RWPE1 (cell line): ENCODE measurements around the gene CCDC116.

Experiments
- CTCF ChIA-PET: fragments of 350-600 bp; sonication (Branson Sonifier 250); formaldehyde crosslinking; extraction: SDS; loops from one replicate; lab custom pipeline; 2021; lab: Yijun Ruan, JAX
- POLR2A ChIA-PET: fragments of 400-600 bp; formaldehyde crosslinking; extraction: SDS; loops from one replicate; lab custom pipeline; 2020; ENCODE audit warnings: antibody characterized with exemption; ENCODE audit not compliant: low non-redundant PET; lab: Yijun Ruan, JAX
- DNase-seq: peaks from one replicate; pipeline ENCODE4 v3.0.0; 2012; ENCODE audit warnings: low spot score
- H3K27ac ChIP-seq: fragments of 450-650 bp; 2 replicates; pipeline ENCODE4 v1.5.1; 2017
- TF ChIP-seq, protein P1 (sequence below): fragments of 450-650 bp; conservative IDR thresholded peaks from 2 replicates; pipeline ENCODE4 v1.5.1; 2017; ENCODE audit warnings: low read depth, mild to moderate bottlenecking

Gene CCDC116

DNA sequence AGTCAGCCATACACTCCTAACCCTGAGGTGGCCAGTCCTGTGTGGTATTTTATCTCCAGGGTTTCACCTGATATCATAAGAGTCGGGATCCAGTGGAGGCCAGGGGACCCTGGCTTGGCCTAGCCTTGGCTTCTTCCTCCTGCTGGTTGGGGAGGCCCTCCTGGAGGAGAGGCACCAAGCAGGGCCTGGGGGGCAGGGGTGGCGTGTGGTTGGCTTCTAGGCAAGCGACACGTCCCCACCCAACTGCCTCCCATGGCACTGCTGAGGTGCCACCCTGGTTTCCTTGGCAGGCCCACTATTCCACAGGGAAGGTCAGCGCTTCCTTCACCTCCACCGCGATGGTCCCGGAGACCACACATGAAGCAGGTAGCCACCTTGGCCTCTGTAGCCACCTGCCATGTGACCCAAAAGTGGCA lies 53.6 kb downstream of the CCDC116 start:
- DNase-seq = no peak

More for the DNA sequence above, 53.6 kb downstream of the CCDC116 start:
- TF ChIP-seq, protein P1, sequence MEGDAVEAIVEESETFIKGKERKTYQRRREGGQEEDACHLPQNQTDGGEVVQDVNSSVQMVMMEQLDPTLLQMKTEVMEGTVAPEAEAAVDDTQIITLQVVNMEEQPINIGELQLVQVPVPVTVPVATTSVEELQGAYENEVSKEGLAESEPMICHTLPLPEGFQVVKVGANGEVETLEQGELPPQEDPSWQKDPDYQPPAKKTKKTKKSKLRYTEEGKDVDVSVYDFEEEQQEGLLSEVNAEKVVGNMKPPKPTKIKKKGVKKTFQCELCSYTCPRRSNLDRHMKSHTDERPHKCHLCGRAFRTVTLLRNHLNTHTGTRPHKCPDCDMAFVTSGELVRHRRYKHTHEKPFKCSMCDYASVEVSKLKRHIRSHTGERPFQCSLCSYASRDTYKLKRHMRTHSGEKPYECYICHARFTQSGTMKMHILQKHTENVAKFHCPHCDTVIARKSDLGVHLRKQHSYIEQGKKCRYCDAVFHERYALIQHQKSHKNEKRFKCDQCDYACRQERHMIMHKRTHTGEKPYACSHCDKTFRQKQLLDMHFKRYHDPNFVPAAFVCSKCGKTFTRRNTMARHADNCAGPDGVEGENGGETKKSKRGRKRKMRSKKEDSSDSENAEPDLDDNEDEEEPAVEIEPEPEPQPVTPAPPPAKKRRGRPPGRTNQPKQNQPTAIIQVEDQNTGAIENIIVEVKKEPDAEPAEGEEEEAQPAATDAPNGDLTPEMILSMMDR = no peak
- POLR2A ChIA-PET = no interaction called here
- CTCF ChIA-PET = no interaction called here
- no peak overlapping the region for H3K27ac ChIP-seq
